ENCODE data around the gene MATCAP1. TPM values are rescaled to one million over a fixed set of nuclear protein-coding genes. Genes with fewer than 3 reads are reported as not detected.
A peak's percentile ranks its signal among the peaks of the same experiment; 100 is the strongest.

The MATCAP1 gene
- polyA plus RNA-seq, 4 donors = 32.5 to 42.1 (median 36.5) TPM

DNA sequence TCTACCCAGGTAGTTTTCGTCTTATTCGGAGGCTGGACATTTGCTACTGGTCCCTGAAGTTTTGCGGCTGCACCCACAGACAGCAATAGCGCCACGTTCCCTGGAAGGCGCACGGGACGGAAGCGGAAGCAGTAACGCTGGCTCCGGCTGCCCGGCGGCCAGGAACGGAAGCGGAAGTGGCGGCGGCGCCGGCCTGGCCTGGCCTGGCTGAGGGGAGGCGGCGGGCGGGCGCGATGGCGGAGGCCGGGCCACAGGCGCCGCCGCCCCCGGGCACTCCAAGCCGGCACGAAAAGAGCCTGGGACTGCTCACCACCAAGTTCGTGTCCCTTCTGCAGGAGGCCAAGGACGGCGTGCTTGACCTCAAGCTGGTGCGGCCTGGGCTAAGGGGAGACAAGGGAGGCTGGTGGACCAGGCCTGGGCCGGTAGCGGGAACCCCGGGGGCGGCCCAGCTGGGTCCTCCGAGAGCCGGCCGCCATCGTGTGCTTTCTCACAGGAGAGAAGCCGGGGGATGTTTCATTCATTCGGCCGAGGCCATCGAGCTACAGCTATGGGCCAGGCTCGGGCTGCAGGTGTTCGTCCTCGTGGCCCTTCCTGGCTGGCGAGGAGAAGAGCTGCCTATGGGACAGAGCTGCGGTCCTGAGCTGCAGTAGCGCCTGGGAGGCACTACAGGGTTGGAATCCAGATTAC is 8.4 kb upstream of the MATCAP1 start, which contains the start of gene E2F4:
E2F4 (plus strand) TSS at position 161 of the 687 bp plus-strand sequence; CDS start at position 234, 73 bp downstream.
- peak; percentile 78 to 85 (median 82) for DNase-seq (ENCODE audit: low read depth in 4 of 4, low spot score in 3 of 4)

DNA sequence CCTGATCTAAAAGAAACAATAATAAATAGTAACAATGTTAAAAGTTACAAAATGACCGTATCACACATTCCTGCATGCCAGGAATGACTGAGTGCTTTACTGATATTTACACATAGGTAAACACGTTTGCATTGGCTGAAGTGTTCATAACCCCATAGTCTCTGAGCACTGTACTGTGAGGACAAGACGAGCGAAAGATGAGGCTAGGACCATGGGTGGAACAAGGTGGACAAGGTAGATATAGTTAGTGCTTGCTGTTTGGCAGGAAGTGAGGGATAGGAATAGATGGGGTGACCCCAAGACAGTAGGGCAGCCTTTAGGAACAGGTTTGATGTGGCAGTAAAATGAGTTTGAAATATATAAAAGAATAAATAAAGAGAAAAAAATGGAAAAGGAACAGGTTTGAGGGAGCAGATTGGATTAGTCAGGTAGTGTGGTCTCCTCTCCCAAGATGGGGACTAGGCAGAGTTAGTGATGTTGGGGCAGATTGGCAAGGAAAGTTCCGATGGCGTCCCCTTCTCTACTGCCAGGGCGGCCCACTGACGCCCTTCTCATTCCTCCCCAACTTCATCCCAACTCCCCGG is 7.7 kb upstream of the MATCAP1 start:
- DNase-seq (ENCODE audit: low read depth in 4 of 4, low spot score in 3 of 4) = no peak

DNA sequence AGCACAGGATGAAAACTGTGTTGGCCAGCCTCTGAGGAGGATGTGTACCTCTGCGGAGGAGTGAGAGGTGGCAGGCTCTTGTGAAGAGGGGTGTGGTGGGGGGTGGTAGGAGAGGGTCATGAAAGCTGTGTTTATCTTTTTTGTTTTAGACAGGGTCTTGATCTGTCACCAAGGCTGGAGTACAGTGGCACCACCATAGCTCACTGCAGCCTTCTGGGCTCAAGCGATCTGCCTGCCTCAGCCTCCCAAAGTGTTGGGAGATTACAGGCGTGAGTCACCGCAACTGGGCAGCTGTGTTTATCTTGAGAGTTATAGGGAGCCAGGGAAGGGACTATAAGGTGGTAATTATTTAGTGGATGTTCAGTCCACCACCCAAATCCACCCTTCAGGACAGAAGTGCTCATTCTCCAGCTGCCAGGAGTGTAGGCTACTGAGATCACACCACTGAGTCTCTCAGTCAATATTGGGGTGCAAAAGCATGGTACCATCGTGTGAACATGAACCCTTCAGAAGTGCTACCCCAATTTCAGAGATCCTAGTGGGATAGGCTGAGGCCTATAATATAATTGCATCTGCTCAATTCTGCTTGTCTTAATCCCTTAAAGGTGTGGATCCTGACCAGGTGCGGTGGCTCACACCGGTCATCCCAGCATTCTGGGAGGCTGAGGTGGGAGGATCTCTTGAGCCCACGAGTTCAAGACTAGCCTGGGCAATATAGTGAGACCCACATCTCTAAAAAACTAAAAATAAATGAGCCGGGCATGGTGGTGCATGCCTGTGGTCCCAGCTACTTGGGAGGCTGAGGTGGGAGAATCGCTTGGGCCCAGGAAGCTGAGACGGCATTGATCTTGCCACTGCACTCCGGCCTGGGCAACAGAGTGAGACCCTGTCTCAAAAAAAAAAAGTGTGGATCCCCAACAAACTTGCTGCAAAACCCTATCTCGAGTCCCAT is 7.0 kb upstream of the MATCAP1 start:
- DNase-seq (ENCODE audit: low read depth in 4 of 4, low spot score in 3 of 4) = no peak

DNA sequence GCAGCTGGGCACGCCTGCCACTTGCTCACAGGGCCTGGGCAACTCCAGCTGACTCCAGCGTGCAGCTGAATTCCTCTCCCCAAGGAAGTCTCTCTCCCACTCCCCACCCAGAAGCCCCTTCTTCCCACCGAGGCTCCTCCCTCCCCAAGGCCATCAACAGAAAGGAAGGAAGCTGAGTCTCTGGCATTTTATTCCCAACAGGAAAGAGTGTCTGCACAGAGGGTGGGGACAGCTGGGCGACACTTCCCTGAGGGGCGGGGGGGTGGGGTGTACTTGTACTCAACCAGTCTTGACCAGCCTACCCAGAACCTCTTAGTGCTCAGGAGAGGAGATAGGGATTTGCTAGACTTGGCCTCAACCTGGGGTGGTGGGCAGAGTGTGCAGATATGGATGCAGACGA is 6.3 kb upstream of the MATCAP1 start, which contains the start of gene EXOC3L1:
EXOC3L1 (minus strand) TSS at position 96 of the 400 bp plus-strand sequence. CDS start 460 bp downstream, outside the sequence.
- DNase-seq (ENCODE audit: low read depth in 4 of 4, low spot score in 3 of 4) = no peak

DNA sequence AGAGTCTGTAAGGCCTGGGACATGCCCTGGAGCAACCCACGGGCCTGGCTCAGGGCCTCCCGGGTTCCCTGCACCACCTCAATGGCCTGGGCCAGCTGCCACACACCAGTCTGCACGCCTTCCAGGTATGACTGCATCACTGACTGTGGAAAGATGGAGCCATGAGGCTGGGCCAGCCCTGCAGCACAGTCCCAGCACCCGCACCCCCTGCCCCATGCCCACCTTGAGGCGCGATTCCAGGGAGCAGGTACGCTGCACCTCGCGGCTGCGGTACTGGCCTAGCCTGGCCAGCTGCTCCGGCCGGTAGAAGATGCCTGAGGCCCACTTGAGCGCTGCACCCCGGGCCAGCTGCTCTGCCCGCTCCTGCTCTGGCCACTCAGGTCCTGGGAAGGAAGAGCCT is 5.0 kb upstream of the MATCAP1 start:
- DNase-seq (ENCODE audit: low read depth in 4 of 4, low spot score in 3 of 4) = no peak

DNA sequence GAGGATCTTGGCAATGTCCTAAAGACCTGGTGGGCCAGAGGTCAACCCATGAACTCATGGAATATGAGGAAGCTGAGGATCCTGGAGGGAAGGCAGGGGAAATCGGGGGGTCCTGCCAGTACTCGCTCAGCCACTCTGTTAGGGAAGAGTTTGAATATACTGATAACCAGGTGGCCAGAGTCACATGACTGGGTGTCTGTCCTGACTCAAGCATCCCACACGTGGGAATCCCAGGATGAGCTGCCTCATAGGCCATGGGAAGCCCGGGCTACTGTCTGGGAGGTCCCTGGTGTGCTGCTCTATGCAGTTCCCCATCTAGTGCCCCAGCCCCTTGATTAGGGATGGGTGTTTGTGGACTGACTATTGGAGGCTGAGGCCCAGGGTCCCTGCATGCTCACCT is 4.6 kb upstream of the MATCAP1 start:
- no peak for DNase-seq (ENCODE audit: low read depth in 4 of 4, low spot score in 3 of 4)

DNA sequence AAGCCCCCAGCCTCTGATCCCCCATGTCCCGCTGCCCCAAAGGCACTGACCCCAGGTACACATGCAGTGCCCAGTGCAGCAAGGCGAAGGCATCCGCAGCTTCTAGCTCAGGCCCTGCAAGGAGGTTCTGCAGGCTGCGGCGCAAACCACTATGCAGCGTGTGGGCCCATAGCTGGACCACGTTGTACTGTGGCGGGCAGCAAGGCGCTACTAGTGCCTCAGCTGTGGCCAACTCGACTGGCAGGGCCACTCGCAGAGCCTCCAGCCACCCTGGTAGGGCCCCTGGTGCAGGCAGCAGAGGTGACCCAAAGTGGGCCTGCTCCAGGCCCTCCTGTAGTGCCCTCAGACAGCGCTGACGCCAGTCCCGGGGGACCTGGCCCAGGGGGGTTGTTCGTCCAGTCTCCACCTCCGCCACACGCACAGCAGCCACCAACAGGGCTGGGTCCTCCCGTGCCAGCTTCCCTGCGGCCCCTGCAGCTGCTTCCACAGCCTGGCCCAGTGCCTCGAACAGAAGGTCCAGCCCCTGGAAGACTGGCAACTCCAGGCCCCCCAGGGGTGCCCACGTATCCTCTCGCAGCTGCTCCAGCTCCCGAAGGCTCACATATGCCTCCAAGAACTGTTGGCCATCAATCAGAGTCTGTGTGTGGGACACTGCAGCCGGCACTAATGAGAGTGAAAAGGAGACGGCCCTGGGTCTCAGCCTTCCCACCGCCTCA is 3.6 kb upstream of the MATCAP1 start:
- no peak for DNase-seq (ENCODE audit: low read depth in 4 of 4, low spot score in 3 of 4)

DNA sequence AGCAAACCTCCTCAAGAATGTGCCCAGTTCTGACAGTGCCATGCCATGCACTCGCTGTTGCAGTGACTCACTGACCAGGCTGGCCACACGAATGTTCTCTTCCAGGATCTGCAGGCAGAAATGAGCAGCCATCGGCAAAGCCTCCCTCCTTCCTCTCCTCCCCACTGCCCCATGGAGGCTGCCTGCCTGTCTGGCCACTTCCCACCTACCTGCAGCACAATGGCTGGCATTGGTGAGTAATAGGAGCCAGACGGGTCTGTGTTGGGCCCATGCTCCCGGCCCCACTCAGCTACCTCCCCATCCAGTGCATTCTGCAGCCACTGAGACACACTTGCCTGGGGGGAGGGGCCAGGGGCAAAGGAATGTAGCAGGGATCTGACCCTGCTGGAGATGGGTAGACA is 2.8 kb upstream of the MATCAP1 start:
- no peak for DNase-seq (ENCODE audit: low read depth in 4 of 4, low spot score in 3 of 4)

DNA sequence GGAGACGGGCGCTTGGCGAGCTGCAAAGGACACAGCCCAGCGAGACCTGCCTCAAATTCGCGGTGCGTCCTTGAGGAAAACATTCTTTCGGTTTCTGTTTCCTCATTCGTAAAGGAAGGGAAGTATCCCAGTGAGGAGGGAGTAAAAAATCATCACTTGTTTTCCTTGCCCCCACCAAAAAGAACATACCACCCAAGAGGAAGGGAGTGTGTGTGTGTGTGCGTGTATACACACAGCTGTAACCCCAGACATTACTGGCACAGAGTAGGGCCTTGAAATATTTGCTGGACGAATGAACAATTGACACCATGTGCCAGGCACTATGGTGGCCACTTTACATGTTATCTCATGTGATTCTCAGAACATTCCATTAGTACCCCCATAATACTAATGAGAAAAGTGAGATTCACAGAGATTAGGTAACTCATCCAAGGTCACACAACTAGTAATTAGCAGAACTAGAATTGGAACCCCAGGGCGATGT is 1.9 kb upstream of the MATCAP1 start:
- DNase-seq (ENCODE audit: low read depth in 4 of 4, low spot score in 3 of 4) = no peak

DNA sequence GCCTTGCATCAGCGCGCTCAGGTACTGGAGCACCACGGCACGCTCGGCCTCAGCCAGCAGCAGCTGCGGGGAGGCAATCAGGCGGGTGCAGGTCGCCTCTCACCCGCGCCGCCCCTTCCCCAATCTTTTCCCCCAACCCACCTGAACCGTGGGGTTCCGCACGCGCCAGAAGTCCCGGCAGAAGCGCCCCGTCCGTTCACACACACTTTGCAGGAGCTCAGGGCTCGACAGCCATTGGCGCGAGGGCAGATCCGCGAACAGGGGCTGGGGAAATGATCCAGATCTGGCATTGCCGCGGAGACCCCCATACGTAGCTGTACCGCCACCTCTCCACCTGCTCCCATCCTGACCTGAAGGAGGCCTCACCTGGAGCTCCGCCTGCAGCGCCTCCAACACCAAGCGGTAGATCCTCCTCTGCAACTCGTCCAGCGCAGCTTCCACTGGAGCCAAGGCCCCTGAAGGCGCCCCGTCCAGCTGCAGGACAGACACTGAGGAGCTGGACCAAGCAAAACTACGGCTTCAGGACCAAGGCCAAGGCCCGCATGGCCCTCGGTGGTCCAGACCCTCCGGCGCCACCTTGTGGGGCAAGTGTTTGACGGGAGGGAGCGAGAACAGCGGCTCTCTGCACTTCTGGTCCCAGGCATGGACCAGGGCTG is 1.4 kb upstream of the MATCAP1 start:
- DNase-seq (ENCODE audit: low read depth in 4 of 4, low spot score in 3 of 4) = peak in 3 of 4 donors; percentile 74 to 87 (median 80)

DNA sequence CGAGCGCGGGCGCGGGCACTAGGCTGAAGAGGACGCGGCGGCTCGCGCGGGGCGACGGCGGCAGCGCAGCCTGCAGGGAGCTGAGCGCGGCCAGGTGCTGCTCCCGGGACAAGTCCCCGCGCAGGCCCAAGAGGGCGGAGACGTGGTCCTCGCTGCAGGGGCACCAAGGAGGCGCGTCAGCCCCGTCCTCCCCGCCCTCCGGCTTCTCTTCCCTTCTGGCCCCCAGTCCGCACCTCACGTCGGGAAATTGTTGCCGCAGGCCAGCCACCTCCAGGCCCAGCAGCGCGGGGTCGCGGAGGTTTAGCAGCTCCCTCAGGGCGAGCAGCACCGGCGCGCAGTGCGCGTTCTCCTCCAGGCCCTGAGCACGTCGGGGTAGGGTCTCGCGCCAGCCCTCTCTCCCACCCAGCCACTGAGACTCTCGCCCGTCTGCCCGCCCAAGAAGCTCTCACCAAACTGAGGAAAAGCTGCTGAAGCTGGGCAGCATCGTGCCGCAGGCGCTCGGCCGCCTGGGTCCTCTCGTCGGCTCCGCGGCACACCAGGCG is 761 bp upstream of the MATCAP1 start:
- no peak for DNase-seq (ENCODE audit: low read depth in 4 of 4, low spot score in 3 of 4)

DNA sequence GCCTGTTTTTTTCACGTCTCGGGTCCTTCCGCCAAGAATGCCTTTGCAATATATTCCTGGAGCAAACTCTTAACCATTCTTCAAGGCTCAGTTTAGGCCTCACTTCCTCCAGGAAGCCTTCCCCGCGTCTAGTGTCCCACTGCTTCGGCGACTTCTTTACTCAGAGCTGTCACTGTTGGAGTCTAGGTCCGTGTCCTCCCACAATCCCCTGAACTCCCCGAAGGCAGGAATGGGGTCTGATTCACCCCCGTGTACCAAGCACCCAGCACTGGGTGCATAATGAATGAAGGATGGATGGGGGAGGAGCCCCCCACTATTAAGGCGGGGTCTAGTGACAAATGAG is 508 bp downstream of the MATCAP1 start:
- no peak for DNase-seq (ENCODE audit: low read depth in 4 of 4, low spot score in 3 of 4)

DNA sequence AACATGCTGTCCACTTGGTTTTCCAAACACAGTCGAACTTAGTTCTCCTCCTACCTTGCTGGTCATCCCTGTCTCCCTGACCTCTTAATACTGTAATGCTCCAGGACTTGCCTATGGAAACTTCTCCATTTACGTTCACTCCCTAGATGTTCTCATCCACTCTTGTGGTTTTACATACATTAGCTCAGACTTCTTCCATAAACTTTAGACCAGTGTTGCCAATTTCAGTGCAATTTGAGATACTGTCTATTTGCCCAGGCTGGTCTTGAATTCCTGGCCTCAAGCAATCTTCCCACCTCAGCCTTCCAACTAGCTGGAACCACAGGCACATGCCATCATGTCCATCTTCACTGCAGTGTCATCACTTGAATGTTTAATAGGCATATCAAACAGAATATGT is 1.5 kb downstream of the MATCAP1 start:
- no peak for DNase-seq (ENCODE audit: low read depth in 4 of 4, low spot score in 3 of 4)

DNA sequence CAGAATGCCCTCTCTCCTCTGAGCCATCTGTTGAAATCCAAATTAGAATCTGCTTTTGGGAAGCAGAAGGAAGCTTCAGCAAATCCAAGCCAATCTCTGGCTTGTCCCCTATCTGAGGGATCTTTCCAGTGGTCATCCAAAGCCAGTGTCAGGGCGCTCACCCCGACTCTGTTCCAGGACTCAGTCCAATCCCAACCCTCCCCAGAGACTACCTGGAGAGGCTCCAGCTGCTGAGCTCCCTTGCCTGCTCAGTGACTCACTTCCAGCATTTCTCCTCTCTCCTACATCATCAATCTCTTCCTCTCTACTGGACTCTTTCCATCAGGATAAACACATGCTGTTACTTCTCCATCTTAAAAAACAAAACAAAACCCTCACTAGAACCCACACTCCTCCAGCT is 2.4 kb downstream of the MATCAP1 start:
- DNase-seq (ENCODE audit: low read depth in 4 of 4, low spot score in 3 of 4) = no peak

DNA sequence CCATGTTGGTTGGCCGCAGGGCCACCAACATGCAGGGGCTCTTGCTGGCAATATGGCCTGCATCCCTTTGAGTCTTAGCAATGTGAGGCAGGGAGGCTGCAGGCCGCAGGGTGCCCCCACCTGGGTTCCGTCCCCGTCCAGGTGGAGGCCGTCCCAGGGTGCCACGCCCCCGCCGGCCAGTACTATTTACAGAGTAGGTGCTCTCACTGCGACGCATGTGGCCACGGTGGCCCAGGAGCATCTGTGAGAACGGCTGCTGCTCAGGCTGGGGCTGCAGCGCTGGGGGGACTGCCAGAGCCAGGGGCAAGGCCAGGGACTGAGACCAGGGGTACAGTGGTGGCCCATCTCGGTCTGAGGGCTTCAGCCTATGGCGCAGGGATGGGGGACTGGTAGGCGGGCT is 3.6 kb downstream of the MATCAP1 start:
- DNase-seq (ENCODE audit: low read depth in 4 of 4, low spot score in 3 of 4) = no peak

DNA sequence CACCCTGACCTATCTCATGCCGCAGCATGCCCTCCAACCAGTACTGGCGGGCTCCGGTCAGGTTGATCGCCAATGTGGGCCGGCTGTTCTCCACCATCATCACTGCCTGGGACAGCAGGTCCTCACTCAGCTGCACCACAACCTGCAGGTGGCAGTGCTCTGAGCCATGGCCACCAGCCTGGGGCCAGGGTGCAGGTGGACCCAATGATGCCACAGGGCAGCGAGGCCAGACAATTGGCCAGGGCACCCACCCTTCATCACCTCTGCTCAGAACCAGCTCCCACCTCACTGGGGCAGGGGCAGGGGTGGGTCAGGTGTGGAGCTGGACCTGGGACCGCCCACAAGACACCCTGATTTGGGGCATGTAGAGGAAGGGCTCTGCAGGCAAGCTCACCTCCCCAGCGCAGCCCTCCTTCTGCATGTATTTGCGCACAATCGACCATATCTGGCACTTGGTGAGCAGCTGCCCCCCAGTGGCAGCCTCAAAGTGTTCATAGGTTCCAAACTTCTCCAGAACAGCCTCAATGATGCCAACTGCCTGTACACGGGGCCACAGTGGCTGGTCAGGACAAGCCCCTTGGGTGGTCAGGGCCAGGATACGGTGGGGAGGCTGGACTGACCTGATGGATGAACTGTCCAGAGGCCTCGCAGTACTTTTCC is 4.2 kb downstream of the MATCAP1 start:
- no peak for DNase-seq (ENCODE audit: low read depth in 4 of 4, low spot score in 3 of 4)

DNA sequence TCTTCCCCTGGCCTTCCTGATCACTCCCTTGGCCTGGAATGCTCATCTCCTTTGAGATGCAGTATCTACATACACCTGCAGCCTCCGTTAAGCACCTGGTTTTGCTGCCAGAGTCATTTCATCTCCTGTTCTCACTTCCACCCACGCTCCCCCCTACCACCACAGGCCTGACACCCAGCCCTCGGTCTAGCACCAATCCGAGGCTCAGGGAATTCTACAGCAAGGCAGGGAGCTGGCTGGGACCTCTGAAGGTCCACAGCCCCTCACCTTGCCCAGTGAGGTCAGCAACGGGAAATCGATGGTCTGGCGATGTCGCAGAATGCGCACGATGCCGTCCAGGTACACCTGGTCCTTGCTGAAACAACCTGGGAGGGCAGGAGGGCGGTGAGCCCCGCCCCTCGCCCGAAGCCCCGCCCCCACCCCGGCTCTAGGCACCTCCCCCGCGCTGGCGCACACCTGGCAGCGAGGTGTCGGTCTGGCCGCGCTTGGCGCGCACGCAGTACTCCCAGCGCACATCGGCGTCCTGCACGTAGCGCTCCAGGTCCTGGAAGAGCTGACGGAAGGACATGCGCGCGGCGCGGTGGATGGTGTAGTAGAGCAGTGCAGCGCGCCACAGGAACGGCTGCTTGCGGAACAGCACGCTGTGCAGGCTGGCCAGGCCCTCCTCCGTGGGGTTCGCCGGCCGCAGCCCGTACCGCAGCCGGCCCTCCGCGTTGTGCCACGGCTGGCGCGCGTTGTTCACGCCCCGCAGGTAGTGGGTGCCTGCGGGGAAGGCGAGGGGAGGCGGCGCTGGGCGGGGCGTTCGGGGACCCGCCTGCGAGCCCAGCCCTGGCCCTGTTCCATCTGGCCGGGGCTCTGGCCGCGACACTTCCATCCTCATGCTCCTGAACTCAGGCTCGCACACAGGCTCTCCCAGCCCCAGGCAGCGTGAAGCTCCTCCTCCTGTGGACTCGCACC is 5.7 kb downstream of the MATCAP1 start:
- DNase-seq (ENCODE audit: low read depth in 4 of 4, low spot score in 3 of 4) = no peak

DNA sequence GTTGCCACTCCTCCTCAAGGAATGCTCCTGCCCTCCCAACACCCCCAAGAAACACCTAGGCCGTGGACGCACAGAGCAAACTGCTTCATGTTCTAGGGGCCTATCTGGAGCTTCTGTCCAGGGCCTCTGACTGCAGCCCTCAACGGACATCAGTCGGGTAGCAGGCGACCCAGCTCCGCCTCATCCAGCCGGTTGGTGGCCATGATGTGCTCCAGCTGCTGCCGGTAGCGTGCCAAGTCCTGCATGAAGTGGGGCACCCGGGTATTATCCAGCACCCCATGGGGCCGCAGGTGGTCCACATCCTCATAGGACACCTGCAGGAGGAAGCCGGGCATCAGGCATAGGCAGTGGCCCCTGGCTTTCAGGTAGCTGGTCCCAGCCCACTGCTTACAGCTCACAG is 7.1 kb downstream of the MATCAP1 start:
- no peak for DNase-seq (ENCODE audit: low read depth in 4 of 4, low spot score in 3 of 4)
